Smooth muscle cell (in vitro differentiated cells): ENCODE data around the gene B3GNT9. TPM values are rescaled to one million over a fixed set of nuclear protein-coding genes. Genes with fewer than 3 reads are reported as not detected.

Experiments used
- DNase-seq: peaks from one replicate; lab custom pipeline; 2025; ENCODE audit not compliant: unreplicated experiment; lab: John Stamatoyannopoulos, UW
- H2AFZ ChIP-seq: fragments of 200-600 bp; sonication (generic); 2 replicates; pipeline ENCODE4 v1.6.0; 2016; ENCODE audit warnings: antibody characterized with exemption, low read depth, mild to moderate bottlenecking
- H3F3A ChIP-seq: fragments of 200-600 bp; sonication (generic); 2 replicates; pipeline ENCODE4 v1.6.0; 2017; ENCODE audit warnings: antibody characterized with exemption, low read depth
- H3K27ac ChIP-seq: fragments of 200-600 bp; sonication (generic); 2 replicates; pipeline ENCODE4 v1.5.1; 2016; ENCODE audit warnings: low read depth, mild to moderate bottlenecking
- H3K27me3 ChIP-seq: fragments of 200-600 bp; sonication (generic); 2 replicates; pipeline ENCODE4 v1.6.1; 2016; ENCODE audit warnings: low read depth, mild to moderate bottlenecking
- H3K36me3 ChIP-seq: fragments of 200-600 bp; sonication (generic); 2 replicates; pipeline ENCODE4 v1.5.1; 2016; ENCODE audit warnings: low read depth
- H3K4me1 ChIP-seq: fragments of 200-600 bp; sonication (generic); 2 replicates; pipeline ENCODE4 v1.5.1; 2016; ENCODE audit warnings: low read depth
- H3K4me2 ChIP-seq: fragments of 200-600 bp; sonication (generic); 2 replicates; pipeline ENCODE4 v1.6.0; 2016; ENCODE audit warnings: mild to moderate bottlenecking
- H3K4me3 ChIP-seq: fragments of 200-600 bp; sonication (generic); 2 replicates; pipeline ENCODE4 v1.5.1; 2016; ENCODE audit warnings: mild to moderate bottlenecking
- H3K79me2 ChIP-seq: fragments of 200-600 bp; sonication (generic); 2 replicates; pipeline ENCODE4 v1.6.0; 2016; ENCODE audit warnings: low read depth, mild to moderate bottlenecking
- H3K9ac ChIP-seq: fragments of 200-600 bp; sonication (generic); 2 replicates; pipeline ENCODE4 v1.6.0; 2016; ENCODE audit warnings: low read depth
- H3K9me3 ChIP-seq: fragments of 200-600 bp; sonication (generic); replicated peaks from 2 replicates; pipeline ENCODE4 v1.5.1; 2016; ENCODE audit warnings: low read depth
- H4K20me1 ChIP-seq: fragments of 200-600 bp; sonication (generic); 2 replicates; pipeline ENCODE4 v1.6.0; 2016; ENCODE audit warnings: low read depth
- CTCF ChIP-seq: fragments of 200-600 bp; sonication (generic); IDR thresholded peaks from 2 replicates; pipeline ENCODE4 v1.5.1; 2017; ENCODE audit warnings: borderline replicate concordance, mild to moderate bottlenecking, antibody characterized with exemption; ENCODE audit not compliant: insufficient read depth, poor library complexity, severe bottlenecking
- WGBS: methylation state at CpG from one replicate; pipeline ENCODE4 v1.1.7; 2016; ENCODE audit warnings: low lambda C conversion rate; 5-methylcytosine and 5-hydroxymethylcytosine counted together
- polyA plus RNA-seq: library from polyadenylated mRNA; unstranded; fragments of >200 nt; fragmentation: Nextera tagmentation; extraction: Ambion mirVana; gene quantifications from 2 replicates; pipeline ENCODE4 v1.2.1, GENCODE V29; 2016
- total RNA-seq: library from RNA; depleted of rRNA; stranded (reverse); fragments of >200 nt; gene quantifications from 2 replicates; pipeline ENCODE4 v1.2.3, GENCODE V29; 2014

The B3GNT9 gene
- total and polyA plus RNA-seq, 2 experiments from 2014 or later = 29.9 to 39.3 TPM

DNA sequence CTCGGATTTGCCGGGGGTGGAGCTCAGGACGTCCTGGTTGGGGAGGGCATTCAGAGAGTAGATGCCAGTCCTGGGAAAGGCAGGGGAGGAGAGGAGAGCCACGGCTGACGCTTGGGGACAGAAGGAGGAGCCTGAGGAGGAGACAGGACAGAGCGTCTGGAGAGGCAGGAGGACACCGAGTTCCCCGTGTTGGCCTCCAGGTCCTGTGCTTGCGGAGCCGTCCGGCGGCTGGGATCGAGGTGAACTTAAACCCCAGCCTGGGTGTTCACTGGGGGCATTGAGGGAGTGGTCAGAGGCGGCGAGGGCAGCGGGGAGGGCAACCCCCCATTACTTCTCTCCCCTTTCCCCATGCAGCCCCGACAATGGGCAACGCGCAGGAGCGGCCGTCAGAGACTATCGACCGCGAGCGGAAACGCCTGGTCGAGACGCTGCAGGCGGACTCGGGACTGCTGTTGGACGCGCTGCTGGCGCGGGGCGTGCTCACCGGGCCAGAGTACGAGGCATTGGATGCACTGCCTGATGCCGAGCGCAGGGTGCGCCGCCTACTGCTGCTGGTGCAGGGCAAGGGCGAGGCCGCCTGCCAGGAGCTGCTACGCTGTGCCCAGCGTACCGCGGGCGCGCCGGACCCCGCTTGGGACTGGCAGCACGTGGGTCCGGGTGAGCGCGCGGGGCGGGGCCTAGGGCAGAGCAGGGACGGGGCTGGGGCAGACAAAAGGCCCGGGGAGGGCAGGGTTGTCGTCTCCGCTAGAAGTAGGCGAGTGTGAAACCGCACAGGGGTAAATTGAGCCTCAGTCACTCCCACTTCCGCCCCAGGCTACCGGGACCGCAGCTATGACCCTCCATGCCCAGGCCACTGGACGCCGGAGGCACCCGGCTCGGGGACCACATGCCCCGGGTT, 23.3 kb upstream of the B3GNT9 start:
- Histone ChIP-seq H3K4me1 (peaks cover 23% of the 10 kb centered on the region), H3K9me3 (no peaks in the 10 kb centered on the region)
- 4% methylated on average over 56 of the region's 71 CpGs for WGBS

DNA sequence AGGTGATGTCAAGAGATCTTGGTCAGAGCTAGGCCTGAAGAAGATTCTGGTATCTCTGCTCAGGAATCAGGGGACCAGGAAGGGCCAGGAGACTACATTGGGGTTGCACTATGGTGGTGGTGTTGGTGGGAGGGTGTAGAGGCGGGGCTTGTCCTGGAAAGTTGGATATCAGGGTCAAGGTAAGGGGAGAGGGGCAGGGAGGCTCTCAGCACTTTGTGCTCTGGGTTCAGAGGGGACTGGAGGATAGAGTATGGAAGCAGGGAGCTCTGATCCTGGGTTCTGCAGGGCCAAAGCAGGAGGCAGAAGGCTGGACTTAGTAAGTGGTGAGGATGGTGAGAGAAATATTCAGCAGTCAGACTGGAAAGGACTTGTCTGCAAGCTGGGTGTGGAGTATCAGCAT, 22.5 kb upstream of the B3GNT9 start:
- peaks cover 24% of the 10 kb centered on the region for H3K4me1 ChIP-seq
- peak overlapping the region; percentile 82 for H3K4me2 ChIP-seq
- H3K4me3 ChIP-seq = peak overlapping the region; percentile 47
- 91% methylated on average over 1 of the region's 1 CpG for WGBS
- H3K79me2 ChIP-seq = no peaks in the 10 kb centered on the region
- no peaks in the 10 kb centered on the region for H3K27me3 ChIP-seq
- no peak overlapping the region for H2AFZ ChIP-seq
- DNase-seq = no peak
- H3K9ac ChIP-seq = no peak overlapping the region
- H3K9me3 ChIP-seq = no peaks in the 10 kb centered on the region
- H4K20me1 ChIP-seq = peaks cover 20% of the 10 kb centered on the region
- peak overlapping the region; percentile 10 for H3K27ac ChIP-seq
- H3F3A ChIP-seq = peaks cover 7% of the 10 kb centered on the region
- TF ChIP-seq CTCF = no peak
- H3K36me3 ChIP-seq = no peaks in the 10 kb centered on the region

More for the DNA sequence above, 23.3 kb upstream of the B3GNT9 start:
- H3K79me2 ChIP-seq = no peaks in the 10 kb centered on the region
- H3K36me3 ChIP-seq = no peaks in the 10 kb centered on the region
- peak overlapping the region; percentile 82 for H3K4me2 ChIP-seq
- H3K27me3 ChIP-seq = no peaks in the 10 kb centered on the region
- H3K4me3 ChIP-seq = peak overlapping the region; percentile 47
- no peak overlapping the region for H2AFZ ChIP-seq
- peaks cover 7% of the 10 kb centered on the region for H3F3A ChIP-seq
- TF ChIP-seq CTCF = no peak
- DNase-seq = peak; percentile 67
- H3K9ac ChIP-seq = no peak overlapping the region
- peaks cover 27% of the 10 kb centered on the region for H4K20me1 ChIP-seq
- peak overlapping the region; percentile 10 for H3K27ac ChIP-seq

- Histone ChIP-seq H3K9me3 (no peaks in the 10 kb centered on the region), H3K36me3 (no peaks in the 10 kb centered on the region), H2AFZ (peak overlapping the region; percentile 20), H3K4me3 (peak overlapping the region; percentile 55), H4K20me1 (peaks cover 9% of the 10 kb centered on the region), H3K4me2 (peak overlapping the region; percentile 87), H3K79me2 (no peaks in the 10 kb centered on the region), H3K4me1 (peaks cover 24% of the 10 kb centered on the region), H3K27ac (peak overlapping the region; percentile 72), H3K27me3 (peaks cover 15% of the 10 kb centered on the region), H3F3A (peaks cover 7% of the 10 kb centered on the region), H3K9ac (peak overlapping the region; percentile 83)
- 32% methylated on average over 14 of the region's 14 CpGs for WGBS
- TF ChIP-seq CTCF = no peak
- DNase-seq = no peak
Observed at GRCh38 chr16:67170949-67171649, 20.3 kb upstream of the B3GNT9 start.
